GM21723 (cell line): ENCODE measurements around the gene ZNF600.
"Not testable (repeated sequence)": the region's sequence is repeated elsewhere in the genome, so short reads cannot be mapped to it uniquely, and the experiment has no call there.

Source experiments
- ATAC-seq: cut with Tn5 transposase; IDR thresholded peaks from one replicate; pipeline ENCODE4 v1.9.1; 2021; ENCODE audit warnings: mild to moderate bottlenecking, moderate library complexity; ENCODE audit not compliant: unreplicated experiment

ZNF600 gene

DNA sequence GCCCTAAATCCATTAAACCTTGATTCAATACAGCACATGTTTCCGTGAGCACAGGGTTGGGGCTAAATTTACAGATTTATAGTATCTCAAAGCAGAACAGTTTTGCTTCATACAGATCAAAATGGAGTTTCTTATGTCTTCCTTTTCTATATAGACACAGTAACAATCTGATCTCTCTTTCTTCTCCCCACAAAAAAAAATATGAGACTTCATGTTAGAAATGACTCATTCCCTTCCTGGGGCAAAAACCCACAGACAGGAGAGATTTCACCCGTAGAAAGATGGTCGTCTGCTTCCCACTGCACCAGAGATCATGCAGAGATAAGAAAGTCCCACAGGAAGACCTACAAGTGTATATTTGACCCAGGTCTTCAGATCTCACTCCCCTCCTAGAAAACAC, 44.1 kb downstream of the ZNF600 start:
- no peak for ATAC-seq

DNA sequence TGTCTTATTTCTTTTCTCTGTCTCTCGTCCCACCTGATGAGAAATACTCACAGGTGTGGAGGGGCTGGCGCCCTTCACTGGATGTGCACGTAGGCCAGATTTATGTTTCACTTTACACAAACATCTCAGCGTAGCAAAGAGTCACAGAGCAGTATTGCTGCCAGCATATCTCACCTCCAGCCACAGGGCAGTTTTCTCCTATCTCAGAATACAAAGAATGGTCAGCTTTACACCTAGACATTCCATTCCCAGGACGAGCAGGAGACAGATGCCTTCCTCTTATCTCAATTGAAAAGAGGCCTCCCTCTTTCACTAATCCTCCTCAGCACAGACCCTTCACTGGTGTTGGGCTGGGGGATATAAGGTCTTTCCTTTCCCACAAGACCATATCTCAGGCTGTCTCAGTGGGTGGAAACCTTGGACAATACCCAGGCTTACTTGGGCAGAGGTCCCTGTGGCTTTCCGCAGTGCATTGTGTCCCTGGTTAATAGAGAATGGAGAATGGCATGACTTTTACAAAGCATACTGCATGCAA, 44.6 kb downstream of the ZNF600 start:
- no peak for ATAC-seq

DNA sequence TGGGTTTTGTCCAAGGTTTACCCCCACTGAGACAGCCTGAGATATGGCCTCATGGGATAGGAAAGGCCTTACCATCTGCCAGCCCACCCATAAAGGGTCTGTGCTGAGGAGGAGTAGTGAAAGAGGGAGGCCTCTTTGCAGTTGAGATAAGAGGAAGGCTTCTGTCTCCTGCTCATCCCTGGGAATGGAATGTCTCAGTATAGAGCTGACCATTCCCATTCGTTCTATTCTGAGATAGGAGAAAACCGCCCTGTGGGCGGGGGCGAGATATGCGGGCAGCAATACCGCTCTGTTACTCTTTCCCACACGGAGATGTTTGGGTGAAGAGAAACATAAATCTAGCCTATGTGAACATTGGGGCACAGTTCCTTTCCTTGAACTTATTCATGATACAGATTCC, 45.2 kb downstream of the ZNF600 start:
- ATAC-seq = not testable (repeated sequence)

DNA sequence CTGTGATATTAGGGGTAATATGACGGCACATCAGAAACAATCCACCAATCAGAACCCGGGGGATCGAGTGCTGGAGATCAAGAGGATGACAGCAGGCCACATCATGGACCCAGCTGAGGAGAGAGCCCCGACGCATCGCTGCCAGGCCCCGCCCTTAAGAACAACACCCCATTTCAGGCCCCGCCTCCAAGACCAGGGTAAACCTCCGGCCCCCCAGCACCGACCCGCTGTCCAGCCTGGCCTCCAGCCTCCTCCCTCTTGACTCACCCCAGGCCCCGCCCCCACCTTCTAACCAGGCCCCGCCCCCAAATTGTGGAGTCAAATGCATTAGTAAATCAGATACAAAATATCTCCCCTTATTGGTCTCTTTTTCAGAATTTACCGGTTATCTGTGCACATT, 47.0 kb downstream of the ZNF600 start:
- ATAC-seq = no peak

DNA sequence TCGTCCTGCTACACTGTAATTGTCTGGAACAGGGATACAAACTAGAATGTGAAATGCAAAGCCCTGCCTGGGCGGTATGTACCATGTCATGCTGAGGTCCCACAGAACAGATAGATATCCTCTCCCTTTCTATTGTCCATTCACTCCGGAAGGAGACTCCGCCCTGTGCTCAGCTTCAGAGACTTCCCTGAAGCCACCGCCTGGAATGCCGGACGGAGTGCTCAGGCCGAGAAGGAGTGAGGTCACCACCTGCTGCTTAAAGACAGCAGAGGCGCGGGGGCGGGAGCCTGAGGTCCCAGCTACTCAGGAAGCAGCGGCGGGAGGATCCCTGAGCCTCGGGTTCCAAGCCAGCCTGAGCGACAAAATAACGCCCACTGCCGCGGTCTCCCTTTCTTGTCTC, 50.9 kb downstream of the ZNF600 start:
- no peak for ATAC-seq

DNA sequence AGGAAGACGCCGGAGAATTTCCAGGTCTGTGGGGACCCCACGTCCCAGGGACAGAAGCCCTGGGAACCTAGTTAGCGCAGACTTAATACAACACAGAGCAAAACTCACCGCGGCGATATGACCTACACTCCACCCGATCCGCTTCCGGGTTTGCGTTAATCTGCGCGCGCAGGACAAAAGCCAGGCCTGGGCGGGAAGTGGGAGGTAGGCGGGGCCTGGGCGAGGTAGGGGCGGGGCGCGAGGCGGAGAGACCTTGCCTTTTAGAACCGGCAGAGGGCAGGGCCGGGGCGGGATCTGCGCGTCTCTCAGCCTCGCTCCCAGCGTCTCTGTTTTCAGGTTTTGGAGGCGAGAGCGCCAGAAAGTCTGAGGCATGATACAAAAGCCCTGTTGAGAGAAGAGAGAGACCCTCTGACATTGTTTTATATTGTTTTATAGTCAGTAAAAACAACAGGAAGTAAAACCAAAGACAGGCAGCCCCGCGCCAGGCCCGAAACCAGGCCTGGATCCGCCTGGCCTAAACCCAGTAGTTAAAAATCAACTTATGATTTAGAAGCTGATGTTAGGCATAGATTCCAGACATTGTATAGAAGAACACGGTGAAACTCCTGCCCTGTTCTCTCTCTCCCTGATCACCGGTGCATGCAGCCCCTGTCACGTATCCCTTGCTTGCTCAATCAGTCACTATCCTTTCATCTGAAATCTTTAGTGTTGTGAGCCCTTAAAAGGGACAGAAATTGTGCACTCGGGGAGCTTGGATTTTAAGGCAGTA, 51.5 kb downstream of the ZNF600 start, which contains the start of gene ZNF611:
TSS of gene ZNF611 (minus strand) at position 152 of the 769 bp plus-strand sequence. CDS start 19,150 bp downstream, outside the sequence.
- peak; percentile 93 for ATAC-seq

DNA sequence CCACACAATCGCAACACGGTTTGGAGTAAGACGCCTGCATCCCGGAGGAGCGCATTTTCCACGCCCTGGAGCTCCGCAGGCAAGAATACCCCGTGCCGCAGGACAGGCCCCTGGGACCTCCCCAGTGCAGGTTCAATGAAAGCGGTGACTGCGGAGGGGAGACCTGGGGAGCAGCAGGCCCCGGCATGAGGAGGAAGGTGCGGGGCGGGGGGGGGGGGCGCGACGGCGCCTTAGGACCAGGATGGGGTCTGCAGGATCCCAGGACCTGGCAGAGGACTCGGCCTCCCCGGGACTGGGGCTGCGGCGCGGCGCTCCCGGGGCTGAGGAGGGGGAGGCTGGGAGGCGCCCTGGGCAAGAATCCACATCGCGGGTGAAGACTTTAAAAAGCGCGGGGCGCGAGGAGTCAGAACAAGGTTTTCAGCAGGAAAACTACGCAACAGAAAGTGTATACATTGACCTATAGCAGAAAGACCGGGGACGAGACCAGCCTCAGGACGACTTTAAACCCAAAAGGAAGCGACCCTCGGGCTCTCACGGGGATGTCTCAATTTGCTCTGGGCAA, 52.2 kb downstream of the ZNF600 start:
- ATAC-seq = peak; percentile 30

DNA sequence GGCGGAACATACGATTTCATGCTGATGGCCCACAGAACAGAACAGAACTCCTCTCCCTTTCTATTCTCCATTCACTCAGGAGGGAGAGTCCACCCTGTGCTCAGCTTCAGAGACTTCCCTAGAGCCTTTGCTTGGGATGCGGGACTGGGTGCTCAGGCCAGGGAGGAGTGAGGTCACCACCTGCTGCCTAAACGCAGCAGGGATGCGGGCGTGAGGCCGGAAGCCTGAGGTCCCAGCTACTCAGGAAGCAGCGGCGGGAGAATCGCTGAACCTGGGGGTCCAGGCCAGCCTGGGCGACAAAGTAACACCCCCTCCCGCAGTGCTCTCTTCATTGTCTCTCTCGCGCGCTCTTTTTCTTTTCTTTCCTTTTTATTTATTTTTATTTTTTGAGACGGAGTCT, 60.5 kb downstream of the ZNF600 start:
- ATAC-seq = not testable (repeated sequence)

DNA sequence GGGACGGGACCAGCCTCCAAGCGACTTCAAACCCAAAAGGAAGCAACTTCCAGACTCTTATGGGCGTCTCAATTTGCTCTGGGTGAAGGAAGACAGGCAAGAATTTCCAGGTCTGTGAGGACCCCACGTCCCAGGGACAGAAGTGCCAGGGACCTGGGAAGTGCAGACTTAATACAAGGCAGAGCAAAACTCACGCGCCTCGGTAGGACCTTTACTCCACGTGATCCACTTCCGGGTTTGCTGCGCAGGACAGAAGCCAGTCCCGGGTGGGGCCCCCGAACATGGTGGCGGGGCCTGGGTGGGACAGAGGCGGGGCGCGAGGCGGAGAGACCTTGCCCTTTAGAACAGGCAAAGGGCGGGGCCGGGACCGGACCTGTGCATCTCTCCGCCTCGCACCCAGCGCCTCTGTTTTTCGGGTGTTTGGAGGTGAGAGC, 61.0 kb downstream of the ZNF600 start:
- ATAC-seq = no peak

DNA sequence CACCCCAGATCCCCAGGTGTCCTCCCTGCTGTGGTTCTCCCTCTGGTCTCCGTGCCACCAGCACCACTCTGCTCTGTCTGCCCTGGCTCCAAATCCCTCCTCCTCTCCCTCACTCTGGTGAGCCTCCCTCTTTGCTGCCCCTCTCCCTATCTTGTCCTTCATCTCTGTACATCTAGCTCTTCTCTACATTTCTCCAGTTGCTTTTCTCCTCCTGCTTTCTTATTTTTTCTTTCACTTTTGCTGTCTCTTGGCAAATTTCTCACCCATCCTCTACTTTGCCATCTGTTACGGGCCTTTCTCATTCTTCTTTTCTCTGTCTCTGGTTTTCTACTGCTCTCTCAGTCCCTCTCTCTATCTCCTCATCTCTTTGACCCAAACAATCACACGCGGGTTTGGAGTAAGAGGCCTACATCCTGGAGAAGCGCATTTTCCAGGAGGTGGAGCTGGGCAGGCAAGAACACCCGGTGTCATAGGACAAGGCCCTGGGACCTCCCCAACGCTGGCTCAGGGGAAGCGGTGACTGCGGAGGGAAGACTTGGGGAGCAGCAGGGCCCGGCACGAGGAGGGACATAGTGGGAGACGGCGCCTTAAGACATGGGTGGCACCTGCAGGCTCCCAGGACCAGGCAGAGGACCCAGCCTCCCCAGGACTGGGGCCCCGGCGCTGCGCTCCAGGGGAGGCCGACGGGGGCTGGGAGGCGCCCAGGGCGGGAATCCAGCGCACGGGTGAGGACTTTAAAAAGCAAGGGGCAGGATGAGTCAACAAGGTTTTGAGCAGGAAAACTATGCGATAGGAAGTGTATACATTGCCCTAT, 61.7 kb downstream of the ZNF600 start:
- no peak for ATAC-seq

DNA sequence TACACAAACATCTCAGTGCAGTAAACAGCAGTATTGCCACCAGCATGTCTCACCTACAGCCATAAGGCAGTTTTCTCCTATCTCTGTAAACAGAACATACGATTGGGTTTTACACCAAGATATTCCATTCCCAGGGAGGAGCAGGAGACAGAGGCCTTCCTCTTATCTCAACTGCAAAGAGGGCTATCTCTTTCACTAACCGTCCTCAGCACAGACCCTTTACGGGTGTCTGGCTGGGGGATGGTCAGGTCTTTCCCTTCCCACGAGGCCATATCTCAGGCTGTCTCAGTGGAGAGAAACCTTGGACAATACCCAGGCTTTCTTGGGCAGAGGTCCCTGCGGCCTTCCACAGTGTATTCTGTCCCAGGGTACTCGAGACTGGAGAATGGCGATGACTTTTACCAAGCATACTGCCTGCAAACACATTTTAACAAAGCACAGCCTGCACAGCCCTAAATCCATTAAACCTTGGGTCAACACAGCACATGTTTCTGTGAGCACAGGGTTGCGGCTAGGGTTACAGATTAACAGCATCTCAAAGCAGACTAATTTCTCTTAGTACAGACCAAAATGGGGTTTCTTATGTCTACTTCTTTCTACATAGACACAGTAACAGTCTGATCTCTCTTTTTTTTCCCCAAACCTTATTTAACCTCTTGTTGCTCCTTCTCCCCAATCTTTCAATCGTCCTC, 62.5 kb downstream of the ZNF600 start:
- ATAC-seq = not testable (repeated sequence)

DNA sequence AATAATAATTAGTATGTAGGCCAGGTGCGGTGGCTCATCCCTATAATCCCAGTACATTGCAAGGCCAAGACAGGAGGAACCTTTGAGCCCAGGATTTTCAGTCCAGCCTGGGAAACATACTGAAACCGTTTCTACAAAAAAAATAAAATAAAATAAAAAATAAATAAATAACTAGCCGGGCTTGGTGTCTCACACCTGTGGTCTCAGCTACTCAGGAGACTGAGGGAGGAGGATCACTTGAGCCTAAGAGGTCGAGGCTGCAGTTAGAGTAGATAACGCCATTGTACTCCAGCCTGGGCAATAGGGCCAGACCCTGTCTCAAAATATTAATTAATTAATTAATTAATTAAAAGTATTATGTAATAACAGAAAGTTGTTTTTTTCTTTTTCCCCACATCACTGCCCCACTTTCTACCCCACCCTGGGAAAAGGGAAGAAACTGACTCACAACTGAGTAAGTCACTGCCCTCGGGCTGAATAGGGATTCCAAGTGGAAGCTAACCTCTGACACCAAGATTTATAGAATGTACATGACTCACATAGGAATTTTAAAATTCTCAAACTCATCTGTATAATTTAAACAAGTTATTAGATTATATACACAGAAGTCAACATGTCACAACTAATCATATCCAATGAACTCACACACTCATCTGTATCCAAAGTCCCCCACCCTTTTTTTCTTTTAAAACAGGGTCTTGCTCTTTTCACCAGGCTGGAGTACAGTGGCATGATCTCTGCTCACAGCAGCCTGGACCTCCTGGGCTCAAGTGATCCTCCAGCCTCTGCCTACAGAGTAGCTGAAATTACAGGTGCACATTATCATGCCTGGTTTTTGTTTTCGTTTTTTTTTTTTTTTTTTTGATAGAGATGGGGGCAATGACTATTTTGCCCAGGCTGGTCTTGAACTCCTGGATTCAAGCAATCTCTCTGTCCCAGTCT, 64.3 kb downstream of the ZNF600 start:
- ATAC-seq = no peak

DNA sequence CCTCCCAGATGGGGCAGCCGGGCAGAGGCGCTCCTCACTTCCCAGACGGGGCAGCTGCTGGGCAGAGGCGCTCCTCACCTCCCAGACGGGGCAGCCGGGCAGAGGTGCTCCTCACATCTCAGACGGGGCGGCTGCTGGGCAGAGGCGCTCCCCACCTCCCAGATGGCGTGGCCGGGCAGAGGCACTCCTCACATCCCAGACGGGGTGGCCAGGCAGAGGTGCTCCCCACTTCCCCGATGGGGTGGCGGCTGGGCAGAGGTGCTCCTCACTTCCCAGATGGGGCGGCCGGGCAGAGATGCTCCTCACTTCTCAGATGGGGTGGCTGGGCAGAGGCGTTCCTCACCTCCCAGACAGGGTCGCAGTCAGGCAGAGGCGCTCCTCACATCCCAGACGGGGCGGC, 66.0 kb downstream of the ZNF600 start:
- not testable (repeated sequence) for ATAC-seq

DNA sequence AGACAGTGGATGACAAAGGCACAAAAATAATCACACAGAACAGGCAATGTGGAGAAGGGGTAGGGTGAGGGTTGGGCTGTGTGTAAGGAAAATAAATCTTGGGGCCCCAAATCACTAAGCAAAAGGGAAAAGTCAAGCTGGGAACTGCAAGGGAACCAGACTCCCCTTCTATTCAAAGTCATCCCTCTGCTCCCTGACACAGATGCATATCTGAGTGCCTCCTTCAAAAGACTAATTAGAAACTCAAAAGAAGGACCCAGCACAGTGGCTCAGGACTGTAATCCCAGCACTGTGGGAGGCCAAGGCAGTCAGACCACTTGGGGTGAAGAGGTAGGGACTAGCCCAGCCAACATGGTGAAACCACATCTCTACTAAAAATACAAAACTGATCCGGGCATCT, 70.1 kb downstream of the ZNF600 start:
- ATAC-seq = no peak

DNA sequence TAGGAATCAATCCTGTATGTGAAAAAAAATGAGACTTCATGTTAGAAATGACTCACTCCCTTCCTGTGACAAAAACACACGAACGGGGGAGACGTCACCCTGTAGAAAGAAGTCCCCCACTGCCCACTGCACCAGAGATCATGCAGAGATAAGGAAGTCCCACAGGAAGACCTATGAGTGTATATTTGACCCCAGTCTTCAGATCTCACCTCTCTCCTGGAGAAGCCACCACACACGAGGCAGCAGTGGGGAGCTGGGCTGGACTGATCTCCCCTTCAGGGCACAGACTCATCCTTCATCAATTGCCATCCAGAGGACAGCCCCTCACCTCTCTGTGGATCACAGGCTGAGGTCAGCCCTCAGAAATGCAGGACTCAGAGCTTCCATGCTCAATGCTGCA, 70.7 kb downstream of the ZNF600 start:
- not testable (repeated sequence) for ATAC-seq

DNA sequence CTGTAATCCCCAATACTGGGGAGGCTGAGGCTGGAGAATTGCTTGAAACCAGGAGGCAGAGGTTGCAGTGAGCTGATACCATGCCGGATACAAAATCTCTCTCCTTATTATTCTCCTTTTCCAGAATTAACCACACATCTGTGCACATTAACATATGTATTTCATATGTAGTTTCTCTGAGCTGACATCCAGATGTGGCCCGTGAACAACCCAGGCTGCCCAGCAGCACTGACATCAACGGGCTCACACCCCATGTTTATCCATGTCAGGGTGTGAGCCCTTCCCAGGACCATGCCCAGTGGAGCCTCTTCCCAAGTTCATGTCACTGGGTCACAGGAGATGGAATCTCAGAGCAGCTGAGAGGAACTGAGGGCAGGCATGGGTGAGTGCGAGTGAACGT, 71.3 kb downstream of the ZNF600 start:
- not testable (repeated sequence) for ATAC-seq
